GM18909 (cell line): ENCODE results near the gene SHH.

Source experiments
- ATAC-seq: cut with Tn5 transposase; IDR thresholded peaks from one replicate; pipeline ENCODE4 v1.9.1; 2021; ENCODE audit warnings: mild to moderate bottlenecking; ENCODE audit not compliant: unreplicated experiment, poor library complexity

Gene SHH

DNA sequence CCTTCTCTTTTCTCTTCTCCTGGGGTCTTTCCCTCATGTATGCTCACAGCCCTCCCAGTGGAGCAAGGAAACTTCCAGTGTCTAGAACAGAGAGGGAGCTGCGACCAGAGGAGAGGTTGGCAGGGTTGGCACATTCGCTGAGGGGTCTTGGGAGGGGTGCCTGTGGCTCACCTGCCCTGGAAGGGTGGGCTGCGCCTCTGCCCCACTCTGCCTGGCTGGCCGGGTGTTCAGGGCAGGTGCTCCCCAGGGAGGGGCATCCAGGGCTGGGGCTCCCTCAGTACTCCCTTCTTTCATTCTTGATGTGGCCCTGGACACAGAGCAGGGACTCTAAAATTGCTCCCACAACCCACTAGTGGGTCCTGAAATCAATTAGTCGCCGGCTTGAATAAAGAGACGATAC lies 16.9 kb downstream of the SHH start:
- no peak for ATAC-seq

DNA sequence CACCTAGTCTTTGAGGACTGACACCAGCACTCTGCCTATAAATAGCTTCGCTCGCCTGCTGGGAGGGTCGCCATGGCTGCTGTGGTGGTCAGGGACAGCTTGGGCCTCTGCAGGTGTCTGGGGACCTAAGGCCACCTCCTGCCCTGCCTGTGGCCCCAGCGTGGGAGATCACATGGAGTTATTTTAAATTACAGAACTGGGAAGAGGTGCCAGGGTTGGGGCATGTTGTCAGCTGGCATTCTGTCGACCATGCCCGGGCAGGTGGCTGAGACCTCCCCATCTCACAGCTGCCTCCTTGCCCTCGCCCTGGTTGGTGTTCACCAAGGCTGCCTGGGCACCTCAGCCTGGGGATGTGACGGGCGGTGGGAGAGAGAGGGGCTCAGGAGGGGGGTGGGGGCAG lies 18.1 kb downstream of the SHH start:
- no peak for ATAC-seq

DNA sequence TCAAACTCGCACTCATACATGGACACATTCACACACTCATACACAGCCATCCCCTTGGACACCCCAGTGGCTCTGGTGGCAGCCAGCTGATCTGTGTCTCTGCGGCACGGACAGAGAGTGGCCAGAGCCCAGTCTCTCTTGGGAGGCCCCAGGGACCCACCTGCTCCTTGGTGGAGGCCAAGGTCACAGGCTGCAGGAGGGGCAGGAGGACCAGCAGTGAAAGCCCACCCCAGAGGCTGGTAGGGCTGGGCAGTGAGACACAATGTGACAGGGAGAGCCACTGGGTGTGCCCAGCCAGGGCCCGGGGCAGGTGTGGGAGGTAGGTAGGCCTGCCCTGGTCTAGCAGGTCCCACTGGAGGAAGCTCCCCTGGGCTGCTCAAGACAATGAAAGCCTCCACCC lies 18.5 kb downstream of the SHH start:
- no peak for ATAC-seq

DNA sequence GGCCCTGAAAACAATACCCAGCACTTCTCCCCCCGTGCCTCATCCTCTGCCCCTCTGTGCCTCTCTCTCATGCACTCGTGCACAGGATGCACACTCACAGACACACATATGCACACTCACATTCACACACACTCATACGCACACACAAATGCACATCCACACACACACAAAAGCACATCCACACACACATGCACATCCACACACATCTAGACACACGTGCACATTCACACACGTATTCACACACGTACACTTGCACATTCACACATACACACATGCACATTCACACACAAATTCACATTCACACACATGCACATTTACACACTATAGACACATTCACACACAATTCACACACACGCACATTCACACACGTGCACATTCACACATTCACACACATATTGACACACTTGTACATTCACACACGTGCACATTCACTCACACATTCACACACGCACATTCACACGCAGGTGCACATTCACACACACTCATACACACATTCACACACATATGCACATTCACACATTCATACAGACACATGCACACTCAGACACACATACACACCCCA lies 19.2 kb downstream of the SHH start:
- no peak for ATAC-seq

DNA sequence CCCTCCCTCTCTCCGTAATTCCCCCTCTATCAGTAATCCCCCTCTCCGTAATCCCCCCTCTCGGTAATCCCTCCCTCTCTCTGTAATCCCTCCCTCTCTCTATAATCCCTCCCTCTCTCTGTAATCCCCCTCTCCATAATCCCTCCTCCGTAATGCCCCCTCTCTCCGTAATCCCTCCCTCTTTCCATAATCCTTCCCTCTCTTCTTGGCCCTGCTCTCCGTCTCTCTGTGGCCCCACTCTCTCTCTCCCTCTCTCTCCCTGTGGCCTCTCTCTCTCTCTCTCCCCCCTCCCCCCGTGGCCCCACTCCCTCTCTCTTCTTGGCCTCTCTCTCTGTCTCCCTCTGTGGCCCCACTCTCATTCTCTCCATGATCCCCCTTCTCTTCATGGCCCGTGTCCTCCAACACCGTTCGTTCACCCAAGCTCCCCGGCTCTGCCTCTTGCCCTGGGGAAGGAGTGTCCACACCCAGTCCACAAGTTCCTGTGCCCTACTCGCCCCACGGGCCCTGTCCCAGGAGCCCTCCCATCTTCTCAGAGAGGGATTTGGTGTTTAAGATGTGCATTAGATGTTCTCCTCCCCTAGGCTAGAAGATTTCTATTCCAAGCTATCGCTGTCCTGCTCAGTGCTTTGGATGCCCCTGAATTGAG lies 19.8 kb downstream of the SHH start:
- no peak for ATAC-seq

DNA sequence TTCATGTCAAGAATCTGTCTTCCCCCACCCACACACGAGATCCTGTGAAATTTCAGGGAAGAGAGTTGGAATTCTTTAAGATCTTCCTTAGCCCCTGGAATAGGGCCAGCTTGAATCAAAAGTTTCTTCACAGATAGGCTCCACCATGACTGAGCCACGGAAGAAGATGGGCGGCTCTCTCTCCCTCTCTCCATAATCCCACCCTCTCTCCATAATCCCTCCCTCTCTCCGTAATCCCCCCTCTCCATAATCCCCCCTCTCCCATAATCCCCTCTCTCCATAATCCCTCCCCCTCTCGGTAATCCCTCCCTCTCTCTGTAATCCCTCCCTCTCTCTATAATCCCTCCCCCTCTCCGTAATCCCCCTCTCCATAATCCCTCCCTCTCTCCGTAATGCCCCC lies 20.4 kb downstream of the SHH start:
- no peak for ATAC-seq

DNA sequence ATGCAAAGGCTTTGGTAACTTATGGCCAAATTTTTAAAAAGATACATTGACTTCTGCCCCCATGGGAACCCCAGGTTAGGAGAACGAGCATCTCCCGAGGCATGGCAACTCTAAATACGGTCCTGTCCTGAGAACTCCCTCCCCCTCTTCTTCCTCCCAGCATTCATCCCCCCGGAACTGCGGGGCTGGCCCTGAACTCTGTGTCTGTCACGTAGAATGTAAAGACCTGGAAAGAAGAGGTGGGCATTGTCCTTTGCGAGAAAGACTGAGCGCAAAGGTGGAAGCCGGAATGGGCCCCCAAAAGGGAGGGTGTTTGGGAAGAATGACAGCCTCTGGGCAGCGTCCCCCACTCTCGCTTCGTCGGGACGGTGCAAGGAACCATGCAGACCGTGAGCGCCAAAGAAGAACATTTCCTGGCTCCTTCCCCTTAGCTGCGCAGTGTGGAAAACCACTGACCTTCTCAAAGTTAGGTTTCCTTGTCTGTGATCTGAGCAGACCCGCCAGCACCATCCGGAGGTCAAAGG lies 21.0 kb downstream of the SHH start:
- ATAC-seq = no peak

DNA sequence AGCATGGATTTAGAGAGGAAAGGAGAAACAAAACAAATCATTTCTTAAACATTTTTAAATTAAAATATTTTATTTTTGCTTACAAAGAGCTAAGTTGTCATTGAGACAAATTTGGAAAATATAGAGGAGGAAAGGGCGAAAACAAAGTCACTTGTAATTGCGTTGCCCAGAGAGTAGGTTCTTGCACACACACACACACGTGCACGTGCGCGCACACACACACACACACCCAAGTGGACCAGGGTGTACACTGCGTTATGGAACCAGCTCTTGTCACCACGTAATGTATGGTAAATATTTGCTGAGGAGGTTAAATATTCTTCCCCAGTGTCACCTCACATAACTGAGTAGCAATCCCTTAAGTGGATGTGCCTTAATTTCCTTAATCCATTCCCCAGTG lies 21.6 kb downstream of the SHH start:
- ATAC-seq = no peak

DNA sequence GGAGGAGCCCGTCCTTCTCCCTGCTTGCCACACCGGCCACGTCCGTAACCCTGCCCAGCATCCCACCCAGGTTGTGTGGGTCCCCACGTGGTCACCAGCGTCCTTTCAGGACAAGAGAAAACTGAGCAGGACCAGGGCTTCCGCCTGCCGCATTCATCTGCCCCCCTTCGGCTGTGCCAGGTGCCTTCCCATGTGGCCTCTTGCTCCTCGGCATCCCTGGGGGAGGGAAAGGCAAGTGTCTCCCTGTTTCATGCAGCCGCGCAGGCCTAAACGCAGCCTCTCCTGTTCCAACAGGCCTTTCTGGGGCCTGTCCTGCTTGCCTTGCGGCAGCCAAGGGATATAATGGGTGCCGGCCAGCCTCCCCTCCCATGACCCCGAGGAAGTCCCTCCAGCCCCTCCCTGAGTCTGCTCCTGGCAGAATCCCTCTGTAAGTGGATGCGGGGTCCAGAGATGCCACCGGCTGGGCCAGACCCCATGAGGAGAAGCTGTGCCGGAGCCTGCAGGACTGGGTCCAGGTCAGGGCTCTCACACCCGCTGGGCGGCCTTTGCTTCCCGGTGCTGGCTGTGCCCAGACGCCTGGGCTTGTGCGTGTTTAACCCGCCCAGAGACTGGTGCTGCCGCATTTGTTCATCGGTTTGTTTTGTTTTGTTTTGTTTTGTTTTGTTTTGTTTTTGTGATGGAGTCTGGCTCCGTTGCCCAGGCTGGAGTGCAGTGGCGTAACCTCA lies 23.1 kb downstream of the SHH start:
- ATAC-seq = no peak

DNA sequence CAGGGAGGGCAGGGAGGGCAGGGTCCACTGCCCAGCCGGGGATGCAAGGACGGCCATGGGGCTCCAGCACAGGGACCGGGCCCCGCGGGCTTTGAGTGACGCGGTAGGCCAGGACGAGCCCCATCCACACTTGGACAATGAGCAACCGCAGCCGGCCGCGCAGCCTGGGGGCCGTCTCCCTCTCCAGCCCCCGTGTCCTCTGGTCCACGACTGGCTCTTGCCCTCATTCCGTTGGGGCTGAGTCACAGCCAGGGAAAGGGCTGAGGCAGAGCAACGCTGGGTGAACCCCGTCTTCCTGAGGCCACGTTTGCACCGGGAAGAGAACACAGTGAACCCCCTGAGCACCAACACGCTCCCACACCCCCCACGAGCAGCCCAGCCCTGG lies 23.7 kb downstream of the SHH start:
- ATAC-seq = no peak

DNA sequence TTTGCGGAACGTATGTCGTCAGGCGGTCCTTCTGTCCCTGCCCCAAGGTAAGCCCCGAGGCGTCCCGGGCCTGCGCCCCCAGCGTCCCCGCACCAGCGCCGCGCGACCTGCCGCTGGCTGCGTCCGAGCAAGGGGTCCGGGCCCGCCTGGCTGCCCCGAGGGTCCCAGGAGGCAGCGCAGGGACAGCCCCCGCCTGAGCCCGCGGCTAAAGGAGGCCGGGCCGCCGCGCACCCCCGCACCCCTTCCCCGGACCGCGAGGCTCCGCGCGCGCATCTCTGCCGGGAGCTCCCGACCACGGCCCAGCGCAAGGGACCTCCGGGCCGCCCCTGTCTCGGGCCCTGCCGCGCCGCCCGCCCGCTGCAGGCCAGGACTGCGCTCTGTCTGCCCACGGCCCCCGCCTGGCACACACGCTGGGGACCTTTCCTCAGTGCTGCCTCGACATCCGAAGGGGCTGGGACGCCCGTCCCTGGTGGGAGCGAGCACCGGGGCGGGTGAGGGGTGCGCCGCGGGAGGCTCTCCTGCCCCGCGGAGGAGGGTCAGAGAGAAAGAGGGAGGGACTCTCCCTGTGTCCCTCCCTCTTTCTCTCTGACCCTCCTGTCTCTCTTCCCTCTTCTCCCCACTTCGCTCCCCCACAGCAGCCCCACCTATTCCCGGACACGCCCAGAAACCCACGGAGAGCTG lies 25.0 kb downstream of the SHH start:
- no peak for ATAC-seq

DNA sequence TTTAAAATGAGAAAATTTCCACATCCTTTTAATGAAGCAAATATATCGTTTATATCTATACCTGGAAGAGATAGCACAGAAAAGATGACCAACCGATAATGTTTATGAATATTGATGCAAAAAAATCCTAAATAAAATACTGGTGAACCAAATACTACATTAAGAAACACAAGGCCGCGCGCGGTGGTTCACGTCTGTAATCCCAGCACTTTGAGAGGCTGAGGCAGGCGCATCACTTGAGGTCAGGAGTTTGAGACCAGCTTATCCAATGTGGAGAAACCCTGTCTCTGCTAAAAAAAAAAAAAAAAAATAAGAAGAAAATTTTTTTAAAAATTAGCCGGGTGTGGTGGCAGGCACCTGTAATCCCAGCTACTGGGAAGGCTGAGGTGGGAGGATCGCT lies 25.8 kb downstream of the SHH start:
- no peak for ATAC-seq

DNA sequence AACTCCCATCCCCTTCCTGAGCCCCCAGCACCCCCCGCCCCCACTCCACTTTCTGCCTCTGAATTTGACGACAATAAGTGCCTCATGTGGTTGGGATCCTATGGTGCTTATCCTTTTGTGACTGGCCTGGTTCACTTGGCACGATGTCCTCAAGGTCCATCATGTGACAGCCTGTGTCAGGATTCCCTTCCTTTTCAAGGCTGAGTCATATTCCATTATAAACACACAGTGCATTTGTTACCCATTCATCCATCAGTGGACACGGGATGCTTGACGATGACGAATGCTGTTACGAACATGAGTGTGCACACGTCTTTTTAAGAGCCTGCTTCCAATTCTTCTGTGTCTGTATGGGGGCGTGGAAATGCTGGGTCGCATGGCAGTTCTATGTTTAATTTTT lies 26.7 kb downstream of the SHH start:
- no peak for ATAC-seq

DNA sequence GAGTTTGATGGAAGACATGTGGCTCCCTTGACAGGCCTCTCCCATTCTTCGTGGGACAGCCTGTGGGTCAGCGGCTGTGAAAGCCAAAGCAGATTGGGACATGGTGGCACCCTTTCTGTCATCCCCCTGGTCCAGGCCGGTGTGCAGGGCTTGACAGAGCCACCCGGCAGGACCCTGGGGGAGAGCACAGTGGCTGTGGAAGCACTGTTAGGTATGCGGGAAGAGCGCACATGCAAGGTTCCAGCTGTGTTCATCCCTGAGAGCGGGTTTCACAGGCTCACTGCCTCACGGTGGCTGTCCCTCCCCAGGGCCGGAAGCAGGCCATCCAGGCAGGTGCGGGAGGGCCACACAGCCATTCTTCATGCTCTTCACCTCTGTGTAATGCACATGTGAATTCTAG lies 29.8 kb downstream of the SHH start:
- ATAC-seq = no peak

DNA sequence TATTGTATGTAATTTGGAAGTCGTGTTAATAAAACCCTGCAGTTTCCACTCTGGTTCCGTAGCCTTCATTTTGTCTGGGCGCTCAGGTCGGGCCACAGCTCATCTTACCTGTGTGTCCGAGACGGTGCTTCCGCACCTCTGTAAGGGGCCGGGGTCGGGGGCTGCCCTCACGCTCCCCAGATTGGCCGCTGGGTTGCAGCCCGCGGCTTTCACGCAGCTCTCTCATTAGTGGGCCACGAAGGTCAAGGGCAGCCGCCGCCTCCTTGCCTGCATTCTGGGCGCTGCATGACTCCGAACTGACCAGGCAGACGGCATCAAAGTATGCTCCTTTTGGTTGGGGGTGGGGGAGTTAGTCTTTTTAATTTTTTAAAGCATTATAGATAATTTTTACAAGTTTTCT lies 30.8 kb downstream of the SHH start:
- no peak for ATAC-seq

DNA sequence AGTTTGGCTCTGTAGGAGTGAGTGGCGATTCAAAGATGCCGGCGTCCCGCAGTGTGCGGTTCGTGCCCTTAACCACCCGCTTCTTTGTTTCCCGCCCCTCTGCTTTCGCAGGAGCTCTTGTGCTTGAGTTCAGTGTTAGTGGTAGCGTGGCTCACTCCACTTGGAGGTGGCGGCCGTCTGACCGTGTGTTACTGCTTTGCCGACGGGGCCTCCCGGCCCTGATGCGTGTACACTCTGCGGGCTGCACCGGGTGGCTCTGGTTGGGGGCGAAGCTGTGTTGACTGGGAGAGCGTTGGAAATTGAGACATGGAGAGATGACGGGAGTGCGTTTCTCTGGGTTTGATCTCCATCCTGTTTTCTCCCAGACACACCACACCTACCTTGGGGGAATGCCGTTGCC lies 31.4 kb downstream of the SHH start:
- ATAC-seq = no peak

DNA sequence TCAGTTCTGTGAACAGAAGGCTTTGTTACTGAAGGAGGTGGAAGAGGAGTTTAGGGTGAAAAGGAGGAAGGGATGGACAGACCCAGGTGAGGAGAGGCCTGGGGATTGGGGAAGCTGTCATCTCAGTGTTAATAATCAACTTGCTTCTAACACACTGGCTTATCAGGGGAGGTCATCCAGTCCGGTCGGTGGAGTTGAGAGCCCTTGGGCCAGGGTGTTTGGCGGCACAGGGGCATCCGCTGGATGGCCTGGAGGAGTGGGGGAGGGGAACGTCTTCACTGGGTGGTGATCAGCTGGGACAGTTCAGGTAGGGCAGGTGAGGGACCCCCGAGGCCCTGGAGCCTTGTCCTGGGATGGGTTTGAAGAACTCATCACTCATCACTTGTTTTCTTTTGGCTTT lies 33.9 kb downstream of the SHH start:
- no peak for ATAC-seq

DNA sequence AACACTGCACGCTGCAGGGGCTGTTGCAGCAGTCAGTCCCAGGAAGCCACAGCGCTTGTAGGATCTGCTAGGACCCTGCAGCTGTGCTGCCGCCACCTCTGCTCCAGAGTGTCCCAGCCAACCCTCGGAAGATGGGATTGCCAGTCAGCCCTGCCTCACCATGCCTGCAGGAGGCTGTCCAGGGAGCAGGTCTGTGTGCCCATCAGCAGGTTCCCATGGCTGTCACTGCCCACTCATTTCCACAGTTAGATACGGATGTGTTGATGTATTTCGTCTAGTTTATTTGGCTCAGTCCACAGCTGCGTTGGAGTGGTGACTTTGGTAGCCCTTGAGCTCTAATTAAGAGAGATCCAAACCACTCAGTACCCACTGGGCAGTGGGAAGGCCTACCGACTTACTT lies 35.7 kb downstream of the SHH start:
- no peak for ATAC-seq

DNA sequence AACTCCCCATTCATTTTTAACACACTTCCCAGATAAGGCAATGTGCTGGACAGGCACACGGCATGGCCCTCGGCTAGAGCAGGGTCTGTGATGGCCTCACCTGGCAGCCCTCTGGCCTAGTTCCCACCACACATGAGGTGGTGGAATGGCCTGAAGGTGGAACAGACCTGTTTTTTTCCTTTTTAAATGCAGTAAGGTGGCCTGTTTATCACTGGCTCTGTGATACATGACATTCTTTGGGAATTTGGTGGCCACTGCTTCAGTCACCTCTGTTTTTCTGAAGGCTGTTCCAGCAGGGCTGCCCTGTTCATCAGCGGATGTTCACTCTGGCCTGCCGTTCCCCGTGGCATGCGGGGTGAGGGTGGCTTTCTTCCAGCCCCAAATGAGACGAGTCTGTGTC lies 36.6 kb downstream of the SHH start:
- ATAC-seq = no peak

DNA sequence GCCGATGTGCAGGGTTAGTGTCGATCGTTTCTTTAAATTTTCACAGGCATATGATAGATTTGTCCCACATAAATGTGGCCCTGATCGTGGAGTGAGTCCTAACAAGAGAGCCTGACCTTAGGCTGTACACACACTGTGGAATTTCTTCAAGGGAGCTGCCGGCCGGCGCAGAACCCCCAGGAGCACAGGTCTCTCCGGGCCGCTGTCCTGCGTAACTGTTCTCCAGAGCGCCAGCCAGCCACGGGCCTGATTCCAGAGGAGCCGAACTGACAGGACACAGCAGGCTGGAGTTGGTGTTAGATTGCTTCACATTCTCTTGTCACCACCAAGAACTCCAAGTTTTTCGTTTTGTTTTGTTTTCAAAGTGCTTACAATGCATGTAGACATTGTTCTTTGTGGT lies 37.3 kb downstream of the SHH start:
- no peak for ATAC-seq

DNA sequence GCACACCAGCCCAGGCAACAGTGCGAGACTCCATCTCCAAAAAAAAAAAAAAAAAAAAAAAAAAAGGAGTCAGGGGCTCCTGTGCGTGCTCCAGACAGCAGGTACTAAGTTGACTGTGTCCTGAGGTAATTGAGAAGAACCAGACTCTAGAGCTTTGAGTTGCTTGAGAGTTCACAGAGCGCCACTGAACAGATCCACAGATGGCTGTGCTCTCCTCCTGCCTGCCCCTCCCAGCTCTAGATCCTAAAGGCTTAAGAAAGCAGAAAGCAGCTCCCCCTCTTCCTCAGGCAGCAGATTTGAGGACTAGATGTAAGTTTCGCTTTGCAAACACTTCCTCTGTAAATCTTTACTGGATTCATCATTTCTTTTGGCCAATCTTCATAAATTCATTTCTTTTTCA lies 38.7 kb downstream of the SHH start:
- ATAC-seq = no peak
